Dendritic cell treated with granulocyte-macrophage colony-stimulating factor and Interleukin-4, amounts not matched to agents 40 ng/mL and 50 ng/mL, for 4 days (primary cell): ENCODE measurements around the gene WNK2.

ENCODE experiments used
- H3K27ac Mint-ChIP-seq: one replicate; pipeline ENCODE4 v1.8.0; 2022; ENCODE audit warnings: mild to moderate bottlenecking, mixed read lengths
- H3K27me3 Mint-ChIP-seq: one replicate; pipeline ENCODE4 v1.8.0; 2022; ENCODE audit warnings: mild to moderate bottlenecking, mixed read lengths
- H3K36me3 Mint-ChIP-seq: one replicate; pipeline ENCODE4 v1.8.0; 2022; ENCODE audit warnings: low read depth, mixed read lengths
- H3K4me1 Mint-ChIP-seq: one replicate; pipeline ENCODE4 v1.8.0; 2022; ENCODE audit warnings: low read depth, mixed read lengths
- H3K4me3 Mint-ChIP-seq: one replicate; pipeline ENCODE4 v1.8.0; 2022; ENCODE audit warnings: mild to moderate bottlenecking, moderate library complexity, mixed read lengths
- H3K9me3 Mint-ChIP-seq: one replicate; pipeline ENCODE4 v1.8.0; 2022; ENCODE audit warnings: mixed read lengths
- intact Hi-C: fragments of 100-400 bp; cut with micrococcal nuclease; formaldehyde crosslinking; loops from one replicate; pipeline ENCODE4 v1.15.0; 2022

WNK2 gene

GRCh38 chr9:93151097-93151784, 32.7 kb upstream of the WNK2 start:
- H3K9me3 Mint-ChIP-seq, result peaks cover 9% of the 10 kb centered on the region
- peak overlapping the region; percentile 81 for H3K27ac Mint-ChIP-seq
- intact Hi-C loops, result loop anchor here (2.0 kb wide), 1 partner anchor 42 kb away; no protein-coding TSS in a partner anchor
- peaks cover 6% of the 10 kb centered on the region for H3K36me3 Mint-ChIP-seq
- H3K4me3 Mint-ChIP-seq, result no peak overlapping the region
- peaks cover 2% of the 10 kb centered on the region for H3K27me3 Mint-ChIP-seq
- H3K4me1 Mint-ChIP-seq, result peaks cover 30% of the 10 kb centered on the region

- H3K36me3 Mint-ChIP-seq, result no peaks in the 10 kb centered on the region
- H3K27ac Mint-ChIP-seq, result no peak overlapping the region
- intact Hi-C loops, result no loop called here
- H3K9me3 Mint-ChIP-seq, result no peaks in the 10 kb centered on the region
- H3K27me3 Mint-ChIP-seq, result peaks cover 5% of the 10 kb centered on the region
- H3K4me3 Mint-ChIP-seq, result no peak overlapping the region
- peaks cover 24% of the 10 kb centered on the region for H3K4me1 Mint-ChIP-seq
Observed at GRCh38 chr9:93154293-93154903, 29.5 kb upstream of the WNK2 start.

GRCh38 chr9:93155716-93156474, 28.0 kb upstream of the WNK2 start:
- Mint-ChIP-seq H3K4me1 (peaks cover 24% of the 10 kb centered on the region), H3K27ac (peak overlapping the region; percentile 22), H3K36me3 (no peaks in the 10 kb centered on the region), H3K4me3 (no peak overlapping the region), H3K27me3 (peaks cover 6% of the 10 kb centered on the region), H3K9me3 (no peaks in the 10 kb centered on the region)
- intact Hi-C loops, result no loop called here

- intact Hi-C loops, result no loop called here
- H3K4me3 Mint-ChIP-seq, result no peak overlapping the region
- no peaks in the 10 kb centered on the region for H3K36me3 Mint-ChIP-seq
- peaks cover 5% of the 10 kb centered on the region for H3K27me3 Mint-ChIP-seq
- H3K9me3 Mint-ChIP-seq, result no peaks in the 10 kb centered on the region
- peak overlapping the region; percentile 22 for H3K27ac Mint-ChIP-seq
- H3K4me1 Mint-ChIP-seq, result peaks cover 18% of the 10 kb centered on the region
Observed at GRCh38 chr9:93156475-93157008, 27.4 kb upstream of the WNK2 start.

- peaks cover 18% of the 10 kb centered on the region for H3K4me1 Mint-ChIP-seq
- H3K27me3 Mint-ChIP-seq, result peaks cover 9% of the 10 kb centered on the region
- H3K36me3 Mint-ChIP-seq, result no peaks in the 10 kb centered on the region
- intact Hi-C loops, result loop anchor here (1.0 kb wide), 1 partner anchor 142 kb away; no protein-coding TSS in a partner anchor
- no peak overlapping the region for H3K4me3 Mint-ChIP-seq
- peak overlapping the region; percentile 30 for H3K27ac Mint-ChIP-seq
- no peaks in the 10 kb centered on the region for H3K9me3 Mint-ChIP-seq
Observed at GRCh38 chr9:93159601-93160471, 24.1 kb upstream of the WNK2 start.

- no peak overlapping the region for H3K27ac Mint-ChIP-seq
- intact Hi-C loops, result no loop called here
- H3K4me1 Mint-ChIP-seq, result peaks cover 10% of the 10 kb centered on the region
Observed at GRCh38 chr9:93161786-93162562, 22.0 kb upstream of the WNK2 start.

GRCh38 chr9:93164085-93164484, 19.9 kb upstream of the WNK2 start:
- intact Hi-C loops, result no loop called here
- H3K36me3 Mint-ChIP-seq, result no peaks in the 10 kb centered on the region
- no peaks in the 10 kb centered on the region for H3K9me3 Mint-ChIP-seq
- no peak overlapping the region for H3K4me3 Mint-ChIP-seq
- H3K27me3 Mint-ChIP-seq, result peaks cover 23% of the 10 kb centered on the region
- peaks cover 10% of the 10 kb centered on the region for H3K4me1 Mint-ChIP-seq
- no peak overlapping the region for H3K27ac Mint-ChIP-seq

More at GRCh38 chr9:93161786-93162562, 22.0 kb upstream of the WNK2 start:
- Mint-ChIP-seq H3K9me3 (no peaks in the 10 kb centered on the region), H3K36me3 (no peaks in the 10 kb centered on the region), H3K4me3 (no peak overlapping the region), H3K27me3 (peaks cover 15% of the 10 kb centered on the region)

GRCh38 chr9:93166699-93167098, 17.2 kb upstream of the WNK2 start:
- H3K27me3 Mint-ChIP-seq, result peaks cover 26% of the 10 kb centered on the region
- no peaks in the 10 kb centered on the region for H3K9me3 Mint-ChIP-seq
- H3K4me3 Mint-ChIP-seq, result no peak overlapping the region
- intact Hi-C loops, result no loop called here
- no peak overlapping the region for H3K27ac Mint-ChIP-seq
- H3K36me3 Mint-ChIP-seq, result no peaks in the 10 kb centered on the region
- no peaks in the 10 kb centered on the region for H3K4me1 Mint-ChIP-seq

GRCh38 chr9:93167185-93167584, 16.8 kb upstream of the WNK2 start:
- no peak overlapping the region for H3K4me3 Mint-ChIP-seq
- intact Hi-C loops, result no loop called here
- no peaks in the 10 kb centered on the region for H3K36me3 Mint-ChIP-seq
- no peak overlapping the region for H3K27ac Mint-ChIP-seq
- peaks cover 26% of the 10 kb centered on the region for H3K27me3 Mint-ChIP-seq
- H3K9me3 Mint-ChIP-seq, result no peaks in the 10 kb centered on the region
- H3K4me1 Mint-ChIP-seq, result no peaks in the 10 kb centered on the region

- Mint-ChIP-seq H3K27me3 (peaks cover 28% of the 10 kb centered on the region), H3K4me1 (no peaks in the 10 kb centered on the region), H3K36me3 (no peaks in the 10 kb centered on the region), H3K4me3 (no peak overlapping the region), H3K27ac (no peak overlapping the region), H3K9me3 (no peaks in the 10 kb centered on the region)
- intact Hi-C loops, result no loop called here
Observed at GRCh38 chr9:93167838-93168237, 16.1 kb upstream of the WNK2 start.

GRCh38 chr9:93168581-93168980, 15.4 kb upstream of the WNK2 start:
- Mint-ChIP-seq H3K4me1 (peaks cover 6% of the 10 kb centered on the region), H3K36me3 (no peaks in the 10 kb centered on the region), H3K9me3 (no peaks in the 10 kb centered on the region), H3K4me3 (no peak overlapping the region), H3K27ac (no peak overlapping the region), H3K27me3 (peaks cover 28% of the 10 kb centered on the region)
- intact Hi-C loops, result no loop called here

GRCh38 chr9:93169444-93169843, 14.5 kb upstream of the WNK2 start:
- Mint-ChIP-seq H3K4me3 (no peak overlapping the region), H3K27me3 (peaks cover 31% of the 10 kb centered on the region), H3K4me1 (peaks cover 6% of the 10 kb centered on the region), H3K36me3 (no peaks in the 10 kb centered on the region), H3K9me3 (no peaks in the 10 kb centered on the region), H3K27ac (no peak overlapping the region)
- intact Hi-C loops, result no loop called here

- intact Hi-C loops, result no loop called here
Observed at GRCh38 chr9:93170571-93170970, 13.4 kb upstream of the WNK2 start.

More at GRCh38 chr9:93170571-93170970, 13.4 kb upstream of the WNK2 start:
- H3K4me3 Mint-ChIP-seq, result no peak overlapping the region
- H3K36me3 Mint-ChIP-seq, result no peaks in the 10 kb centered on the region
- peaks cover 27% of the 10 kb centered on the region for H3K27me3 Mint-ChIP-seq
- H3K4me1 Mint-ChIP-seq, result peaks cover 6% of the 10 kb centered on the region
- H3K9me3 Mint-ChIP-seq, result no peaks in the 10 kb centered on the region
- H3K27ac Mint-ChIP-seq, result no peak overlapping the region
